ENCODE results near the gene RBM27.

RBM27 gene

DNA sequence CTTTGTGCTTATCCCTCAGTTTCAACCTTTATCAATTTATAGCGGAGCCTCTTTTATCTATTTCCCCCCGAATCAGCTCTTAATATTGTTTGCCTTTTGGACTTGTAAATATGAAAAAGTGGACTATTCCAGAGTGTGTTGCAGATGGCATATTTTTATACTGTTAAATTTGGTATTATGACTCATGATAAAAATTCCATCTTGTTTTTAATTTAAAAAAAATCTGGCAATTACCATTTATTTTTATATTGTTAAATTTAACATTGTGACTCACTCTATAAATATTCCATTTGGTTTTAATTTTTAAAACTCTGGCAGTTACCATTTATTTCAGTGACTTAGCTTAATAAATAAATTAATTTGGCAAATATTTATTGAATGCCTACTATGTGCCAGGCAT is 37.5 kb downstream of the RBM27 start:
- Histone ChIP-seq H2BK5ac (ENCODE audit: low read depth, low read length, poor library complexity) (no peak overlapping the region), H3K79me2 (ENCODE audit: control insufficient read depth, insufficient read depth, low read length, poor library complexity) (no peaks in the 10 kb centered on the region), H4K12ac (ENCODE audit: low read depth, low read length) (no peak overlapping the region), H3K4me3 (ENCODE audit: low read depth, low read length) (no peak overlapping the region), H3K79me1 (ENCODE audit: low read length) (no peaks in the 10 kb centered on the region), H4K91ac (ENCODE audit: low read depth, low read length) (no peak overlapping the region), H3K18ac (ENCODE audit: low read length) (no peak overlapping the region), H3K4ac (ENCODE audit: low read depth, low read length) (no peak overlapping the region), H2BK120ac (ENCODE audit: insufficient read depth, low read length, poor library complexity) (no peak overlapping the region), H3K4me1 (ENCODE audit: control insufficient read depth in 1 of 2, insufficient read depth in 2 of 2, low read length in 2 of 2) (no peaks in the 10 kb centered on the region), H2AK5ac (ENCODE audit: low read length) (no peak overlapping the region), H3K23ac (ENCODE audit: low read length) (no peak overlapping the region), H3K9me3 (ENCODE audit: insufficient read depth, low read depth, low read length) (no peaks in the 10 kb centered on the region), H3K36me3 (ENCODE audit: control insufficient read depth in 1 of 2, insufficient read depth in 2 of 2, low read length in 2 of 2) (peaks cover 9 to 16% of the 10 kb centered on the region in 2 experiments), H2BK12ac (ENCODE audit: low read length) (no peak overlapping the region), H3K14ac (ENCODE audit: low read length) (no peak overlapping the region), H3K27ac (ENCODE audit: low read depth, low read length) (no peak overlapping the region), H3K9ac (ENCODE audit: low read length) (no peak overlapping the region), H2AFZ (ENCODE audit: insufficient read depth, low read length, poor library complexity) (no peak overlapping the region), H3K4me2 (ENCODE audit: low read length) (no peak overlapping the region), H4K8ac (ENCODE audit: low read depth, low read length) (no peak overlapping the region), H3K27me3 (ENCODE audit: insufficient read depth, low read length) (no peaks in the 10 kb centered on the region)
- DNase-seq = no peak
- no CpG with 5 or more reads among the region's 2 CpGs for WGBS (ENCODE audit: extremely low coverage, insufficient coverage, insufficient read length)

DNA sequence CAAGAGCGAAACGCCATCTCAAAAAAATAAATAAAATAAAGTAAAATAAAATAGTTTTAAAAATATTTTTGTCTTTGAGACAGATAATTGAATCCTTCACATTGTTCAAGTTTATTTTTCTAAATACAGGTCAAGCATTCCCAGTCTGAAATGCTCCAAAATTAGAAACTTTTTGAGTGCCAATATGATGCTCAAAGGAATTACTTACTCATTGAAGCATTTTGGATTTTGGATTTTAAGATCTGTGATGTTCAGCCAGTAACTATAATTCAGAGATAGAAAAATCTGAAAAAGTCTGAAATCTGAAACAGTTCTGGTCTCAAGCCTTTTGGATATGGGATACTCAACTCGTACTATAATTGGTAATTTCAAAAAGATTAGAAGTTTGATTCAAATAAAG is 39.8 kb downstream of the RBM27 start:
- H3K23ac ChIP-seq (ENCODE audit: low read length) = no peak overlapping the region
- no peak overlapping the region for H4K12ac ChIP-seq (ENCODE audit: low read depth, low read length)
- no peak overlapping the region for H3K14ac ChIP-seq (ENCODE audit: low read length)
- H3K4ac ChIP-seq (ENCODE audit: low read depth, low read length) = no peak overlapping the region
- no peak for DNase-seq
- peaks cover under 1 to 6% of the 10 kb centered on the region in 2 experiments for H3K36me3 ChIP-seq (ENCODE audit: control insufficient read depth in 1 of 2, insufficient read depth in 2 of 2, low read length in 2 of 2)
- no peaks in the 10 kb centered on the region for H3K4me1 ChIP-seq (ENCODE audit: control insufficient read depth in 1 of 2, insufficient read depth in 2 of 2, low read length in 2 of 2)
- H3K79me1 ChIP-seq (ENCODE audit: low read length) = no peaks in the 10 kb centered on the region
- no CpG with 5 or more reads among the region's 3 CpGs for WGBS (ENCODE audit: extremely low coverage, insufficient coverage, insufficient read length)
- no peak overlapping the region for H2BK120ac ChIP-seq (ENCODE audit: insufficient read depth, low read length, poor library complexity)
- no peak overlapping the region for H4K91ac ChIP-seq (ENCODE audit: low read depth, low read length)
- no peak overlapping the region for H2AFZ ChIP-seq (ENCODE audit: insufficient read depth, low read length, poor library complexity)
- no peaks in the 10 kb centered on the region for H3K9me3 ChIP-seq (ENCODE audit: insufficient read depth, low read depth, low read length)
- H3K9ac ChIP-seq (ENCODE audit: low read length) = no peak overlapping the region
- no peak overlapping the region for H3K27ac ChIP-seq (ENCODE audit: low read depth, low read length)
- H2BK5ac ChIP-seq (ENCODE audit: low read depth, low read length, poor library complexity) = no peak overlapping the region
- no peak overlapping the region for H2BK12ac ChIP-seq (ENCODE audit: low read length)
- no peak overlapping the region for H3K18ac ChIP-seq (ENCODE audit: low read length)
- H2AK5ac ChIP-seq (ENCODE audit: low read length) = no peak overlapping the region
- H4K8ac ChIP-seq (ENCODE audit: low read depth, low read length) = no peak overlapping the region
- no peaks in the 10 kb centered on the region for H3K79me2 ChIP-seq (ENCODE audit: control insufficient read depth, insufficient read depth, low read length, poor library complexity)
- no peaks in the 10 kb centered on the region for H3K27me3 ChIP-seq (ENCODE audit: insufficient read depth, low read length)
- no peak overlapping the region for H3K4me2 ChIP-seq (ENCODE audit: low read length)
- H3K4me3 ChIP-seq (ENCODE audit: low read depth, low read length) = no peak overlapping the region

- WGBS (ENCODE audit: extremely low coverage, insufficient coverage, insufficient read length) = no CpG with 5 or more reads among the region's 5 CpGs
- Histone ChIP-seq H3K4me3 (ENCODE audit: low read depth, low read length) (no peak overlapping the region), H3K18ac (ENCODE audit: low read length) (no peak overlapping the region), H3K27me3 (ENCODE audit: insufficient read depth, low read length) (no peaks in the 10 kb centered on the region), H3K4ac (ENCODE audit: low read depth, low read length) (no peak overlapping the region), H3K36me3 (ENCODE audit: control insufficient read depth in 1 of 2, insufficient read depth in 2 of 2, low read length in 2 of 2) (peaks cover 5 to 8% of the 10 kb centered on the region in 2 experiments), H3K14ac (ENCODE audit: low read length) (no peak overlapping the region), H3K27ac (ENCODE audit: low read depth, low read length) (no peak overlapping the region), H4K12ac (ENCODE audit: low read depth, low read length) (no peak overlapping the region), H2BK12ac (ENCODE audit: low read length) (no peak overlapping the region), H2BK120ac (ENCODE audit: insufficient read depth, low read length, poor library complexity) (no peak overlapping the region), H3K79me2 (ENCODE audit: control insufficient read depth, insufficient read depth, low read length, poor library complexity) (no peaks in the 10 kb centered on the region), H4K8ac (ENCODE audit: low read depth, low read length) (no peak overlapping the region), H2AFZ (ENCODE audit: insufficient read depth, low read length, poor library complexity) (no peak overlapping the region), H3K4me2 (ENCODE audit: low read length) (no peak overlapping the region), H3K79me1 (ENCODE audit: low read length) (no peaks in the 10 kb centered on the region), H2BK5ac (ENCODE audit: low read depth, low read length, poor library complexity) (no peak overlapping the region), H3K9ac (ENCODE audit: low read length) (no peak overlapping the region), H3K4me1 (ENCODE audit: control insufficient read depth in 1 of 2, insufficient read depth in 2 of 2, low read length in 2 of 2) (no peaks in the 10 kb centered on the region), H3K9me3 (ENCODE audit: insufficient read depth, low read depth, low read length) (no peaks in the 10 kb centered on the region), H3K23ac (ENCODE audit: low read length) (no peak overlapping the region), H2AK5ac (ENCODE audit: low read length) (no peak overlapping the region), H4K91ac (ENCODE audit: low read depth, low read length) (no peak overlapping the region)
- no peak for DNase-seq
These were observed 45.2 kb downstream of the RBM27 start for GRCh38 chr5:146248561-146248960.

- no peak overlapping the region for H3K23ac ChIP-seq (ENCODE audit: low read length)
- no peak overlapping the region for H2BK120ac ChIP-seq (ENCODE audit: insufficient read depth, low read length, poor library complexity)
- no peak overlapping the region for H4K91ac ChIP-seq (ENCODE audit: low read depth, low read length)
- no peak overlapping the region for H4K12ac ChIP-seq (ENCODE audit: low read depth, low read length)
- no peak overlapping the region for H2AK5ac ChIP-seq (ENCODE audit: low read length)
- H3K4me1 ChIP-seq (ENCODE audit: control insufficient read depth in 1 of 2, insufficient read depth in 2 of 2, low read length in 2 of 2) = no peaks in the 10 kb centered on the region
- no peak overlapping the region for H3K14ac ChIP-seq (ENCODE audit: low read length)
- no peaks in the 10 kb centered on the region for H3K79me1 ChIP-seq (ENCODE audit: low read length)
- WGBS (ENCODE audit: extremely low coverage, insufficient coverage, insufficient read length) = no CpG with 5 or more reads among the region's 4 CpGs
- no peak overlapping the region for H3K4me2 ChIP-seq (ENCODE audit: low read length)
- no peak overlapping the region for H2BK5ac ChIP-seq (ENCODE audit: low read depth, low read length, poor library complexity)
- H2BK12ac ChIP-seq (ENCODE audit: low read length) = no peak overlapping the region
- H3K9me3 ChIP-seq (ENCODE audit: insufficient read depth, low read depth, low read length) = no peaks in the 10 kb centered on the region
- no peak overlapping the region for H3K9ac ChIP-seq (ENCODE audit: low read length)
- H3K36me3 ChIP-seq (ENCODE audit: control insufficient read depth in 1 of 2, insufficient read depth in 2 of 2, low read length in 2 of 2) = peaks cover 7 to 8% of the 10 kb centered on the region in 2 experiments
- H3K18ac ChIP-seq (ENCODE audit: low read length) = no peak overlapping the region
- no peak overlapping the region for H3K4ac ChIP-seq (ENCODE audit: low read depth, low read length)
- no peak overlapping the region for H3K27ac ChIP-seq (ENCODE audit: low read depth, low read length)
- H3K27me3 ChIP-seq (ENCODE audit: insufficient read depth, low read length) = no peaks in the 10 kb centered on the region
- H3K79me2 ChIP-seq (ENCODE audit: control insufficient read depth, insufficient read depth, low read length, poor library complexity) = no peaks in the 10 kb centered on the region
- no peak overlapping the region for H3K4me3 ChIP-seq (ENCODE audit: low read depth, low read length)
- no peak overlapping the region for H4K8ac ChIP-seq (ENCODE audit: low read depth, low read length)
- no peak for DNase-seq
- no peak overlapping the region for H2AFZ ChIP-seq (ENCODE audit: insufficient read depth, low read length, poor library complexity)
These were observed 46.4 kb downstream of the RBM27 start for GRCh38 chr5:146249801-146250200.
